Activated CD8-positive, alpha-beta memory T cell treated with anti-CD3 and anti-CD28 coated beads, Interleukin-2, amount 50 U/mL, for 24 hours (primary cell): ENCODE data around the gene MAFB.

Experiments used
- DNase-seq: peaks from one replicate; pipeline ENCODE4 v3.0.0-alpha.2; 2020; ENCODE audit errors: extremely low read depth

MAFB gene

DNA sequence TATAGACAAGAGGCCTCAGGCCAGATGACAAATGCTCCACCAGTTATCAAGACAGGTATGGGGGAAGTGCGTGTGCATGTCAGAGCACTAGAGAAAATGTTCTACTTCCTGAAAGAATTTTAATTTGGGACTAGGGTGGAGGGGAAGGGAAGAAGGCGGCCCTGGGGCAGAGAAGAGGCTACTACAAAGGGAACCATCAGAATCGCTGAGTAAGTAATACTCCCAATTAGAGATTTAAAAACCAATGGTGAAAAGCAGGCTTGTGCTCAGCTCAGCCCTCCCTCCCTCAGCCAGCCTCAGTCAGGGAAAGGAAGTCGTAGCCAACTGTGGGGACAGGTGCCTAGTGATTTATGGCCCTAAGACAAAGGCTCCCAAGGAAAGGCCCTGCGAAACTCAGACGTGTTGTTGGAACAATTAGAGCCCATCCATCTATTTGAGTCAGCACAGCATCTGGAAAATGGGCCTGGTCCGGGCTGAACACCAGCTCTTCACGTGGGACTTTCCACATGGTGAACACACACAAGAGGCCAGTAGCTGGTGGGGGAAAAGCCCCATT, 15.0 kb upstream of the MAFB start:
- no peak for DNase-seq

DNA sequence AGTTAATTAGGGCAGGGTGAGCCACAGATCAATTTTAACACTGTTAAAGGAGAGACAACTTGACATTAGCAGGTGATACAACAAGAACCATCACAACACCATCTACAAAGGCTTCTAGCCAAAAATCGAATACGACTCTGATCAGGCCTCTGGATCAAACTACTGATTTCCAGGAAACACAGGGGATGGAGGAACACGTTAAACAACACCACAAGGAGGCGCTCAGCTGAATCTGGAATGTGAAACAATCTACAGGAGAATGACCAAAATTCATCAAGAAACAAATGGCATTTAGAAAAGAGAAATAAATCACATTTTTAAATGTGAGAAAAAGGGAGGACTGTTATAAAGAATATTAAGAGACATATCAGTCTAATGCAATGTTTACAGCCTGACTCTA, 13.5 kb upstream of the MAFB start:
- no peak for DNase-seq

DNA sequence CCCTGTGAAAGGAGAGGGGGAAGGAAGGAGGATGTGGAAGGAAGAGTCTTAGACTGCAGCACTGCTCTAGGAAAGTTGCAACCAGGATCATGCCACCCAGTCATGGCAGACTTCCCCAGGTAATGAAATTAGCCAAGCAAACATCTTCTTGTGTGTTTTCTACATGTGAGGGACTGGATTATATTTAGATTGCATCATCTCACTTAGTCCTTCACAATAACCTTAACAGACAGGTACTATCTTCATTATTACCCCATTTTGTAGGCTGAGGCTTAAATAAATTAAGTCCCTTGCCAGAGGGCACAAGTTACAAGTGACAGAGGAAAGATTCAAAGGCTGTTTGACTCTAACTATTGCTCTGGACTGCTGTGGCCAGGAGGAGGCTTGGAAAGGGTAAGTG, 9.7 kb upstream of the MAFB start:
- no peak for DNase-seq

DNA sequence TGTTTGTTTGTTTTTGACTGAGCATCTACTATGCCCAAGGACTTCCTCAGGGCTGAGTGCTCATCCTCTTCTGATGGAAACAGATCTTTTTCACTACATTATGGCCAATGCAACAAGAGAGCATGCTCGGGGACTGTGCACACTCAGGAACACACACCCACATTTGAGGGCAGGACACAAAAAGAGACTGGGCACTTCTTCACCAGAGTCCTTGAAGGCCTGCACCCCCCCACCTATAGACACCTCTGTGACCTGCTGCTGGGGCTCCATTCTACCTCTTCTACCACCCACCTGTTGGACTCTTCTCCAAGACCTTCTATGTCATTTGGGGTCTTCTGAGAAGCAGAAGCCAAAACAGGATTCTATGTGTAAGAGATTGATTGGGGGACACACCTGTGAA, 9.2 kb upstream of the MAFB start:
- DNase-seq = no peak

DNA sequence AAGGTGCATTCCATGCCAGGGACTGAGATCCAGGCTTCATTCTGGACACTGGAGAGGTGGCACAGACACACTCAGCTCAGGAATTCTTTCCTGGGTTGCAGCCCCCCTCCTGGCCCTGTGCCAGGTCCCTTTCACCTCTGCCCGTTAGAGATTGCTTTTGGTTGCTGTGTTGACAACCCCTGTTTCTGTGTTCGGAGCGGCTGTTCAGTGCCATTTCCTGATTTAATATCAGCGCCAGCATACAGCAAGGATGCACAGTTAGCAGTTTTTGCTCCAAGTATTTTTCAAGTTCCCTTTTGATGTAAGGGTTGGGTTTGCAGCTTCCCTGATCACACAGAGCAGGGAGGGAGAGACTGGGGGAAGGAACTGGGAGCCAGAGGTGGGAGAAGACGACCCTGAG, 8.5 kb upstream of the MAFB start:
- DNase-seq = no peak

DNA sequence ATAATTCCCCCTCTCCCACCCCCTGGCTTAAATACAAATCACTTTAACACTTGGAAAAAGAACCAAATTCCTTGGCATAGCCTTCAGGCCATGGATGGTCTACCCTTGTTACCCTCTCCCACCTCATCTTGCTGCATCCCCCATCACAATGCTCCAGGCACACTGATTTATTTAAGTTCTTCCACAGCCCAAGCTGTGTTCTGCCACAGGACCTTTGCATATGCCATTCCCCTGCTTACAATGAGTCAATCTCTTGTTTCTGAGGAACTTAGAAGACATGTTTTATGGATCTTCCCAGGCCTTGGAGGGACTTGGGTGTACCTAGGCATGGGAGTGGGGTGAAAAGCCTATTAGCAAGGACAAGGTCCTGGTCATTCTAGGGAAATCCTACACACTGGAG, 6.2 kb upstream of the MAFB start:
- no peak for DNase-seq

DNA sequence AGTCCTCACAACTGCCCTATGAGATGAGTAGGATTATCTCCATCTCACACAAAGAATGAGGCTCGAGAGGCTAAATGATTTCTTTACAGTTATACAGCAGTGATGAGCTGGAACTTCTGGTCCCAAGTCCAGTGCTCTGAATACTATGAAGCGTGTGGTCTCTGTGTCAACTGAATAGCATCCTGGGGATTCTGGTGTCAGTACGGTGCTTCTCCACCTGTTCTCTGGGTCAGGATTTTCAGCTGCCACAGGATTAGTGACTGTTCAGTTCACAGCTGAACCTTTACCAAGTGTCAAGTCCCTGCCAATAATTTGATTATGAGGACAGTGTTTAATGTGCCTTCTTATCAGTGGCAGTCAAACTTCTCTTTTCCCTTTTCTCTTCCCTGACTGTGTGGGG, 5.2 kb upstream of the MAFB start:
- DNase-seq = no peak

DNA sequence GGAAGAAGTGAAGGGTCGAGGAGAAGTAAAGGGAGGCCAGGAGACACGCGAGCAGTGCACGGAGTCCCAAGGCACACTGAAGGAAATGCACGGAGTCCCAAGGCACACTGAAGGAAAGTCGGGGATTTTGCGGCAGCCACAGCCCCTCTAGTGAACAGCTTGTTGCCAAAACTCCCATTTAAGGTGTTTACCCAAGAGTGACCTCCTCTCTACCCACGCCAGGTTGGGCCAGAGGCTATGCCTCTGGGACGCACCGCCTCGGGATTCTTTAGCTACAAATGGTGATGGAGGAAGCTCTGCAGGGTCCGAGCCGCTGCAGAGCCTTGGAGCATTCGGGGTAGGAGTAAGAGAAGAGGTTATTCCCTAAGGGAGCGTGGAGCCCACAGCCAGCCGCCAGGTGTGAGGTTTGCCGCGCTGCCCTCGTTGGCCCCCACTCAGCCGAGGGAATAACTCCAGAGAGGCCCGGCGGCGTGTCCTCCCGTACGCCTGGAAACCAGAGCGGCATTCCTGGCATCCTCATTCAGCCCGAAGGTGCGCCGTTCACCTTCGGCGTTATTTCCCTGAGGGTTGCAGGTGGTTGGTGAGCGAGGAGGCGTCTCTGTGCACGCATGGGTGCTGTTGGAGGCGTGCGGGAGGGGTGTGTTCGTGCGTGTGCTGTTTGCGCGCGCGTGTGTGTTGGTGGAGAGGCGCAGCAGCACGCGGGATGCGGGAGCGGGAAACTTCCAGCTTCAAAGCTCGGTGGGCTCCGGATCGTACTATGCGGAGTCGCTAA, 3.4 kb upstream of the MAFB start:
- no peak for DNase-seq

DNA sequence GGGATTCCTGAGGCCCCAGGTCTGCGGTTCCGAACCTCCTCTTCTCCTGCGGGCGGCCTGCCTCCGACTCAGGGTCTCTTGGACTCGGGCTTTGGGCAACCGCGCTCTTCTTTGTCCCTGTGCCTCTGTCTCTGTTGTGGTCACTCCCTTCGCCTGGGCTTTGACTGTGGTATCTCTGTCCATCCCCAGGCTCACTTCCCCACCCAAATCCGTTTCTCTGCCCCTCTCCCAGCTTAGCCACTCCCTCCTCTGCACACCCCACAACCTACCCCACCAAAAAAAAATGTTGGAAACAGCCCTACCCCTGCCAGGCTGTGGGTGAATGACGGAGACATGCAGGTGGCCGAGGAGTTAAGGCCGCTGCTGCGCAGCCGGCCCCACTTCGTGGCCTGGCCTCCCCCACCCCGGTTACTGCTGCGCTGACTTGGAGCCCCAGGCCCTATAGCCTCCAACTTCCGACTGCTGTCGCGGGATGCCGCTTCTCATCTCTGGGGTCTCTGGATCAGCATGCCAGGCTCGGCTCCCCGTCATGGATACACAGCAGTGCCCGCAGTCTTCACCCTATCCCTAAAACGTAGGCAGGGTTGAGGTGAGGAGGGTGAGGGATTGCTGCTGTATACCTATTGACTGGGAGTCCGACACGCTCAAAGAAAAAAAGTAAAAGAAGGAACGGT, 2.7 kb upstream of the MAFB start:
- no peak for DNase-seq

DNA sequence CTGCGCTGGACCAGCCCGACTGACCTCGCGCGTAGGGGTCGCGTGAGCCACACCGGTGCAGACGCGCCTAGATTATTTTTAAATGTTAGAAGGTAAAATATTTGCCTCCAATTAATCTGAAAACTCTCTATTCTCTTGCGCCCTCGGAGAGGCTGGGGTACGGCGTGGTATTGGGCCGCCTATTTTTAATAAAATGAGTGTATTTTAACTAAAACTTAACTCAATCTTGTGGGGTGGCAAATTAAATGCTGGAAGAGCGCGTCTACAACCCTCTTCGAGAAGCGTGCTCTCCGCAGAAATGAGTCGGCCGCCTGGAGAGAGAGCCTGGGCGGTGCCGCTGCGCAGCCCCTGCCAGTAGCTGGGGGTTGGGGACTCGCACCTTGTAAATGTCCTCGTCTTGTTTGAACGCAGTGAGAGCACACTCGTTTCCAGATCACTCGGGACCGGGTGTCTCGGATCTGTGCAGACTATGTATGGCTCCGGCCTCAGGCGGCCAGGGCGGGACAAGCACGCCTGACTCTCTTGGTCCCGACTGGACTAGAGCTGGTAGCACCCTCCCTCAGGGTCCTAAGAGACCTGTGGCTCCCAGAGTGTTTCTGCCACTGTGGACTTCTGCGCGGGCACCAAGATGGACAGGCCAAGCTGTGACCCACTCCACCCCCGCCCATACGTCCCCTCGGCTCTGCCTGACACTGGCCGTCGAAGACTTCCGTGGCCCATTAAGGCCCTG, 2.0 kb upstream of the MAFB start:
- no peak for DNase-seq

DNA sequence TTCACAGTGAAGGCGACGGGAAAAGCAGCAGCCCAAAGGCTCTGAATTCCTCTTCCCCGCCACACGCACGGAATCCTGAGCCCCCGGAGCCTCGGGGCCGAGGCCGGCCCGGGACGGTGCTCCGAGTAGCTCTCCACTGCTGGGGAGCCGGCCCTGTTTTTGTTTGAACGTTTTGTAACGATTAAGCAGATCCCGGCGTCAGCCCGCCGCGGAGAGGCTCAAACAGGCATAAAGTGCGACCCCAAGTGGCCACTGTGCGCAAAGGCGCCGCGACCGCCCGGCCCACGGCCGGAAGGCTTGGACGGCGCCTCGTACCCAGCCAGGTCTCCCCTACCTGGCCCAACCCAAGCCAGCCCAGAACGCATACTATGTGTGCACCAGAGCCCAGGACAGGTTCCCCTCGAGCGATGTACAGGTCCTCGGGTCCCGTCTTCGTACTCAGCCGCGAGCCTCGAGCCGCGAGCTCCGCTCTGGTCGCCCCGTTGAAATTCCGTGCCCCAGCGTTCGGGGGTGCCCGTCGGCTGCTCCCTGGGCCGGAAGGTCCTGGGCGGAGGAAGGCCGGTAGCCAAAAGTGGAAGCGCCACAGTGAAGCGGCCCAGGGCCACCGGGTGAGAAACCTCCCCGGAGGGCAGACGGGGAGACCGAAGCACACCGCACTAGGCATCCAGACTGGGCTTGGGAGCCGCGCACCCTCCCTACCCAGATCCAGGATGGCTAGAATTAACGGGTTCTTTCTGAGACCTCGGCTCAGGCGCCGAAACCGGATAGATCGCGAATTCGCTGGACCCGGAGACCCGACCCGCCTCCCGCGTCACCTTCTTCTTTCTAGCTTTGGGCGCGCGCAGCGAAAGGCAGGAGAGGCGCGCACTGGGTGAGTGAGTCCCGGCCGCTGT, 1.2 kb upstream of the MAFB start:
- DNase-seq = peak; percentile 41

DNA sequence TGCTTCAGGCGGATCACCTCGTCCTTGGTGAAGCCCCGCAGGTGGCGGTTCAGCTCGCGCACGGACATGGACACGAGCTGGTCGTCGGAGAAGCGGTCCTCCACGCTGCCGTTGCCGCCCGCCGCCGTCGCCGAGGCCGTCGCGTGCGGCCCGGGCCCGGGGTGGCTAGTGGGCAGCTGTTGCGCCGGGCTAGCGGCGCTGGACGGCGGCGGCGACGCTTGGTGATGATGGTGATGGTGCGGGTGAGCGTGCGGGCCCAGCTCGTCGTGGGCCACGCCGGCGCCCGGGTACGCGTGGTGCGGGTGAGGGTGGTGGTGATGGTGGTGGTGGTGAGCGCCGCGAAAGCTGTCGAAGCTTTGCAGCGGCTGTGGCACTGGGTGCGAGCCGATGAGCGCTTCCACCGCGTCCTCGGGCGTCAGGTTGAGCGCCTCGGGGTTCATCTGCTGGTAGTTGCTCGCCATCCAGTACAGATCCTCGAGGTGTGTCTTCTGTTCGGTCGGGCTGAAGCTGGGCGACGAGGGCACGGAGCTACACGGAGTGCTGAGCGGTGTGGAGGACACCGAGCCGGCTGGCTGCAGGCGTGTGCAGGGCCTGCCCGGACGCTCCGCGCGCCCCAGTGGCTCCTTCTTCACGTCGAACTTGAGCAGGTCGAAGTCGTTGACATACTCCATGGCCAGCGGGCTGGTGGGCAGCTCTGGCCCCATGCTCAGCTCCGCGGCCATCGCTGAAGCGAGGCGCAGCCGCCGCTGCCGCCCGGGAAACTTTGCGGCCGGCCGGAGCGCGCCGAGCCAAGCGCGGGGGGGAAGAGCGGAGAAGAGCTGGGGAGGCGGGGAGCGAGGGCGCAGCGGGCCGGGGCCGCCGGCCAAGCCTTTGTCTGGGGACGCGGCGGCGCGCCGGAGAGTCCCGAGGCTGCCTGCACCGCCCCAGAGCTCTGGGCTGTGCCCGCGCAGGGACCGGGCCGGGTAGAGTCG, 622 bp downstream of the MAFB start:
- no peak for DNase-seq

DNA sequence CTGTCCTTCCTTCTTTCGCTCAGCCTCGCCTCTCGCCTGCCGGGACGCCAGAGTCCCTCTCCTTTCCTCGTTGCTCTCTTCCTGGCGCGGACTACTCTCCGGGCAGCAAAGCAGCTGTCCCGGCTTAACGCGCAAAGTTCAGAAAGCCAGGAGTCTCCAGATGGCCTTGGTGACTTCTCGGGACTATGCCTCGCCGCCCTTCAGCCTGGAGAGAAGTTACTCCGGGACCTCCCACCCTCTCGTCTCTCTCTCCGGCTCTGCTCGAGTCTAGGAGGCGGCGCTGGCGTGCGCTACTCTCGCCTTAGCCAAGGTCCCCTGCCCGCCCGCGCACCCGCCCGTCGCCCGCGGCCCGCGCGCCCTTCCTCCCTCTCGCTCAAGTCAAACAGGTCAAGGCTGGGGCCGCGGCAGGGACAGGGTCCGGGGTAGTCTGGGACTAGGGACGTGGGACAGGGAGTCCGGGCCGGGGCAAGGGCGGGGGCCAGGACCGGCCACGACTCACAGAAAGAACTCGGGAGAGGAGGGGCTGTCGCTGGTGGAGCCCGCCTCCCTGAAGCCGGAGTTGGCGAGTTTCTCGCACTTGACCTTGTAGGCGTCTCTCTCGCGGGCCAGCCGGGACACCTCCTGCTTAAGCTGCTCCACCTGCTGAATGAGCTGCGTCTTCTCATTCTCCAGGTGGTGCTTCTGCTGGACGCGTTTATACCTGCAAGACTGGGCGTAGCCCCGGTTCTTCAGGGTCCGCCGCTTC, 1.5 kb downstream of the MAFB start:
- DNase-seq = no peak

DNA sequence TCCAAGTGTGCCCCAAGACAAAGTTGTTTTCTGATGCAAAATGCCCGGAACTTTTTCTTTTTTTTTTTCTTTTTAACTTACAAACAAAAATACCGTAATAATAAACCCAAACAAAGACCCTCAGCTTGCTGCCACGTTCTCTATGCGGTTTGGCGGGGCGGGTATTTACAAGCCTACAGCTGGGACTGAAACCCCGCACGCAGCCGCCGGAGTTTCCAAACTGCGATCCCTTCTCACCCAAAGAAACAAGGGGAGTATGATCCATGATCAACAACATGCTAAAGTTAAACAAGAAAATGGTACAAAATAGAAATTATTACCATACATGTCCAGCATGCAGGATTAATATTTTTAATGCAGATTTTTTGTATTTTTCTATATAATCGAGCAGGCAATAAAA, 2.1 kb downstream of the MAFB start:
- DNase-seq = no peak

DNA sequence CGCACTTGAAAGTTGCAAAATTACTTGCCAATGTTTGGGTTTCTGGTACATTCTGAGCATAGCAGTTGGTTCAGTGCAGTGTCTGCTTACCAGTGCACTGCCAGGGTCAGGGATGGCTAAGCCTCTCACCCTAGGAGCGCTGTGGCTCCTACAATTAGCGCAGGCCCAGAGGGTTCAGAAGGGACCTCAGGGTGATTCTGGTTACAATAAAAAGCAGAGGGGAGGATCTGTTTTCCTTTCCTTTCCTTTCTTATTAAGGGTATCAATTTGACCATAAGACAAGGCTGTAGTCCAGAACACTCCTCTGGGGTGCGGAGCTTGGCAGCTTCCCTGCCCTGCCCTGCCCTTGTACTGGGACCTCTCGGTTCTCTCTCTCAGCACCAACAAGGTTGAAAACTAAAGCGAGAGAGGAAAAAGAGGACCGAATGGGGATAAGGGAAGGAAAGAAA, 2.6 kb downstream of the MAFB start:
- DNase-seq = no peak

DNA sequence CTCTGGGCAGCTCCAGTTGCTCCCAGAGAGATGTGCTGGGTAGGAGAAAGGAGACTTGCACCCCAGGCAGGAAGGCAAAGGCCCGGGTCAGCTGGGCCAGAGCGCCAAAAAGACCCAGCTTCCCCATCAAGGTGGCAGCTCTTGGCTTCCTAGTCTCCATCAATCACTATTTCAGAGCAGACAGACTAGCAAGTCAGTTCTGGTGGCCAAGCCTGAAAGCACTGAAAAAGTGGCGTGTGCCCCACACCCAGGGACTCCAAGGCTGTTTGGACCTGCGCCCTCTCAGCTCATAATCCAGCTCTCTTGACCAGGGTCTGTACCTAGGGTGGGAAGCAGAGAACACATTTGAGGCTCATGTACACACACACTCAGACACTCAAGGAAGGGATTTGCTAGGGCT, 3.7 kb downstream of the MAFB start:
- no peak for DNase-seq

DNA sequence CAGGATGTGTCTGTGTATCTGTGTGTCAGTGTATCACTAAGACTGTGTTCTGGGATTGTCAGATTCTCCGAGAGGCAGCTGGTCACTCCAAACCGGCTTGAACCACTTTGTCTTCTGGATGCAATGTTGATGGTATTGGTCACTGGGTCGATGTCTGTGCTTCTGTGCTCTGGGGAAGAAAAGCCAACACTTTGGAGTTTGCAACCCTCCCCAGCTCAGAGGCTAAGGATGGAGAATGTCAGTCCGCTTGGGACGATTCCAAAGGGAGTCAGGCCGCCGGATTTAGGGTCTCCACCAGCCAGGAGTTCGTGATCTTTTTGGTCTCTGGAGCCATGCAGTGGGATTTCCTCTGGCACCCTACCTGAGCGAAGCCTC, 5.2 kb downstream of the MAFB start:
- no peak for DNase-seq

DNA sequence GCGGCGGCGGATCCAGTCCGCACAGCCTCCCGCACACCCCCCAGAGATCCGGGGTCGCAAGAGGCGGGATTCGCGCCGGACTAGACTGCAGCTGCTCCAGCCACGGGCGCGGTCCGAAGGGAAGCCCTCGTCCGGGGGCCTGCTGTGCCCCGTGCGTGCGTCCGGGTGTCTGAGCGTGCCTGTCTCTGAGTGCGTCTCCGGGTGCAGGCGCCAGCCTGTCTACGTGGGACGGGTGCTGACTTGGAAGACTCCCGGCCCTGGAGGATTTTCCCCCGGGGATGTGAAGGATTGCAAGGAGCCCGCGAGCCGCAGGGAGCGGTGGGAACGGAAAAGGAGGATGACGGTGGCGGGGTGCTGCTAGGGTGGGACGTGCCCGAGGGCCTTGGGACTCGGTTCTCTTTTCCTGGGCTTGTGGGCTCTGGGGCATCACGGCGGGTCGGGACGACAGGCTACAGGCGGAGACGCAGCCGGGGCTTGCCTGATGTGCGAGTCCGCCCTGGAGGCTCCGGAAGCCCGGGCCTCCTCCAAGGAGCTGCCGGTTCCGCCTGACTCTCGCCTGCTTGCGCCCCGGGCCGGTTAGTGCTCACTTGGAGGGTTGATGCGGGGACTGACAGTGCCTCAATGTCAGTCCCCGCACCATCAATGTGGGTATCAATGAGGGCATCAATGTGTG, 5.7 kb downstream of the MAFB start:
- DNase-seq = no peak
